HepG2 (cell line): ENCODE results near the gene CDC27. TPM values are rescaled to one million over a fixed set of nuclear protein-coding genes. Genes with fewer than 3 reads are reported as not detected.

Source experiments
- ATF1 ChIP-seq: IDR thresholded peaks from 2 replicates; pipeline ENCODE4 v1.6.1; 2016; ENCODE audit warnings: mild to moderate bottlenecking, control low read depth
- ELF3 ChIP-seq: IDR thresholded peaks from 2 replicates; pipeline ENCODE4 v1.6.1; 2016; ENCODE audit warnings: missing genetic modification reagents, missing compliant biosample characterization
- HES4 ChIP-seq: sonication (generic); formaldehyde crosslinking; IDR thresholded peaks from 2 replicates; pipeline ENCODE4 v1.9.0; 2021; ENCODE audit warnings: mild to moderate bottlenecking, missing genetic modification reagents, borderline replicate concordance
- NFE2L1 ChIP-seq: sonication (generic); formaldehyde crosslinking; IDR thresholded peaks from 2 replicates; pipeline ENCODE4 v1.4.0; 2020; ENCODE audit warnings: missing genetic modification reagents, mild to moderate bottlenecking, borderline replicate concordance
- PAX8 ChIP-seq: sonication (generic); formaldehyde crosslinking; IDR thresholded peaks from 2 replicates; pipeline ENCODE4 v1.8.0; 2022; ENCODE audit warnings: mild to moderate bottlenecking, missing genetic modification reagents, borderline replicate concordance
- POLR2G ChIP-seq: fragments of 200-400 bp; formaldehyde crosslinking; IDR thresholded peaks from 2 replicates; pipeline ENCODE4 v1.6.1; 2018; ENCODE audit warnings: mild to moderate bottlenecking, low read depth, low read length, moderate library complexity
- RBFOX2 ChIP-seq: fragments of 200-400 bp; formaldehyde crosslinking; IDR thresholded peaks from 2 replicates; pipeline ENCODE4 v1.6.1; 2017; ENCODE audit warnings: low read depth, mild to moderate bottlenecking, low read length
- RFXANK ChIP-seq: IDR thresholded peaks from 2 replicates; pipeline ENCODE4 v1.6.1; 2016
- TEAD3 ChIP-seq: optimal IDR thresholded peaks from 2 replicates; pipeline ENCODE3; 2016; ENCODE audit warnings: borderline replicate concordance
- THAP11 ChIP-seq: IDR thresholded peaks from 2 replicates; pipeline ENCODE4 v1.6.1; 2016; ENCODE audit warnings: missing biosample characterization, missing genetic modification reagents
- ZFP1 ChIP-seq: IDR thresholded peaks from 2 replicates; pipeline ENCODE4 v1.6.1; 2016
- ZMAT3 ChIP-seq: sonication (generic); formaldehyde crosslinking; conservative IDR thresholded peaks from 2 replicates; pipeline ENCODE4 v1.7.0; 2021; ENCODE audit warnings: missing genetic modification reagents
- ZNF432 ChIP-seq: sonication (generic); formaldehyde crosslinking; IDR thresholded peaks from 2 replicates; pipeline ENCODE4 v1.5.0; 2020; ENCODE audit warnings: missing genetic modification reagents, mild to moderate bottlenecking, borderline replicate concordance
- ZNF446 ChIP-seq: sonication (generic); formaldehyde crosslinking; IDR thresholded peaks from 2 replicates; pipeline ENCODE4 v1.5.0; 2020; ENCODE audit warnings: mild to moderate bottlenecking, missing genetic modification reagents
- ZNF501 ChIP-seq: sonication (generic); formaldehyde crosslinking; IDR thresholded peaks from 2 replicates; pipeline ENCODE4 v1.5.1; 2020; ENCODE audit warnings: mild to moderate bottlenecking, moderate library complexity, missing genetic modification reagents
- polyA plus RNA-seq, 8 experiments: library from polyadenylated mRNA; depleted of rRNA in 3 of 8; stranded (reverse) in 7 of 8; unstranded in 1 of 8; fragments of >200 nt; fragmentation: Illumina TruSeq in 4 of 8; extraction: Trizol in 4 of 8; gene quantifications; 2 replicates each; pipeline versions ENCODE4 v1.2.1 to v1.2.3, GENCODE V29; 2011 to 2016; ENCODE audit warnings: low read depth in 4 of 8, missing spikeins in 1 of 8, mixed read lengths in 1 of 8; ENCODE audit not compliant: insufficient read depth in 1 of 8
- total RNA-seq, 5 experiments: library from RNA; depleted of rRNA; stranded (reverse); fragments of >200 nt; fragmentation: Illumina TruSeq; extraction: Trizol; gene quantifications; 2 replicates each; pipeline ENCODE4 v1.2.3, GENCODE V29; 2016; ENCODE audit warnings: low read depth in 1 of 5
- TF ChIP-seq, protein P1 (sequence below): sonication (generic); formaldehyde crosslinking; IDR thresholded peaks from 2 replicates; pipeline ENCODE4 v1.8.1; 2023; ENCODE audit warnings: mild to moderate bottlenecking, moderate library complexity, missing genetic modification reagents
- TF ChIP-seq, protein P2 (sequence below): sonication (generic); formaldehyde crosslinking; IDR thresholded peaks from 2 replicates; pipeline ENCODE4 v1.4.0; 2020; ENCODE audit warnings: missing genetic modification reagents, borderline replicate concordance
- TF ChIP-seq, protein P3 (sequence below): sonication (generic); formaldehyde crosslinking; conservative IDR thresholded peaks from 2 replicates; pipeline ENCODE4 v1.4.0; 2020; ENCODE audit warnings: missing genetic modification reagents
- TF ChIP-seq, protein P4 (sequence below): sonication (generic); formaldehyde crosslinking; IDR thresholded peaks from 2 replicates; pipeline ENCODE4 v1.4.0; 2020; ENCODE audit warnings: missing genetic modification reagents, low read depth, mild to moderate bottlenecking, borderline replicate concordance
- TF ChIP-seq, protein P5 (sequence below): sonication (generic); formaldehyde crosslinking; IDR thresholded peaks from 2 replicates; pipeline ENCODE4 v1.8.1; 2023; ENCODE audit warnings: mild to moderate bottlenecking, missing genetic modification reagents

The CDC27 gene
- total and polyA plus RNA-seq, 2 of the 13 experiments (the other 11 are each of a cell fraction or from before 2014, with no cell fraction given), result 80.7 to 102 TPM

DNA sequence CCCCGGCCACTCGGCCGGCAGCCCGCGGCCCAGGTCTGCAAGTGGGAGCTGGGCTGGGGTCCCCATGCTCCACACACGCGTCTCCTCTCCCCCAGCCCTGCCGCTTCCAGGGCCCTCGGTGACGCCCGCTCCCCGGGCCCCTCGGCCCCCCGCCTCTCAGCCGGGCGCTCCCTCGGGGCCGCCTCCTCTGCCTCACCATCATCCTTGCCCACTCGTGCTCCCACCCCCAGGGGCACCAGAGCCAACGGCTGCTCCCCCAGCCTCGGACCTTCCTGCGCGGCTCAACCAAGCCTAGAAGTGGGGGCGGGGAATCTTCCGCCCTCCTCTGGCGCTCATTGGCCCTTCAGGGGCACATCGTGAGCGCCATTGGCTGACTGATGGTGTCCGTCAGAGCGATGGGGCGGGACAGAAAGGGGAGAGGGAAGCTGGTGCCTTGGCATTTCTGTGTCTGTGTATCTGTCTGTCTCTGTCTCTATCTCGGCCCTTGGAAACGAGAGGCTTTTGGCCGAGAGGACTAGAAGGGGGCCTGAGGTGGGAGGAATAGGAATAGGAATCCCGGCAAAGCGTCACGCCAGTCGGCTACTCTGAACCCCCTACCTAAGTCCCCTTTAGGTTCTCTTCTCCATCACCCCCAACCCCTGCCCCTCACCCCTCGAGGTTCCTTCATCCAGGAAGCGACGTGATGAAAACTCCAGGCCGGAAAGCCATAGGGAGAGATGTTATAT lies 88.9 kb downstream of the CDC27 start (continued):
- TF ChIP-seq PAX8 (CRISPR knock-in tag) (peak; percentile 66; the same call in 1 of the 2 replicates), POLR2G (peak; percentile 86), NFE2L1 (no peak), RFXANK (0 out of 2 replicates have a peak, but pooled peaks have one; percentile 41), RBFOX2 (peak; percentile 88), ELF3 (CRISPR knock-in tag) (peak; percentile 60; the same call in 1 of the 2 replicates), ZNF432 (CRISPR knock-in tag) (no peak), TEAD3 (peak; percentile 54), ZNF446 (CRISPR knock-in tag) (0 out of 2 replicates have a peak, but pooled peaks have one; percentile 65), HES4 (CRISPR knock-in tag) (peak; percentile 68; the same call in 1 of the 2 replicates), ZNF501 (peak; percentile 31; the same call in 1 of the 2 replicates), ATF1 (CRISPR knock-in tag) (peak; percentile 55; the same call in 1 of the 2 replicates), ZMAT3 (0 out of 2 replicates have a peak, but pooled peaks have one; percentile 63), THAP11 (peak; percentile 83), ZFP1 (CRISPR knock-in tag) (0 out of 2 replicates have a peak, but pooled peaks have one; percentile 30)
- TF ChIP-seq, protein P1, sequence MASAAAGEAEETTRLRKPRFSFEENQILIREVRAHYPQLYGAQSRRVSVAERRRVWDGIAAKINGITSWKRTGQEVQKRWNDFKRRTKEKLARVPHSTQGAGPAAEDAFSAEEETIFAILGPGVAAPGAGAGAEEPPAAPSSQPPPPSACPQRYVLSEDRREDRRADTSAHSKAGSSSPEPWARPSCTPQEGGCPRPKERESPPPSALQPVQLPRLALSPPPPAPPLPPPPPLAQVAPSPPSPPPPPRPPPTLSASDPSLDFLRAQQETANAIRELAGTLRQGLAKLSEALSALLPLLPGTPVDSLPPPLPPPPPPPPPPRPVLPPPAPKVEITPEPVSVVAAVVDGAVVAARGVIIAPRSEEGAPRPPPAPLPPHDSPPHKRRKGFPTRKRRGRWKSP (CRISPR knock-in tag), result 0 out of 2 replicates have a peak, but pooled peaks have one; percentile 37
- TF ChIP-seq, protein P2, sequence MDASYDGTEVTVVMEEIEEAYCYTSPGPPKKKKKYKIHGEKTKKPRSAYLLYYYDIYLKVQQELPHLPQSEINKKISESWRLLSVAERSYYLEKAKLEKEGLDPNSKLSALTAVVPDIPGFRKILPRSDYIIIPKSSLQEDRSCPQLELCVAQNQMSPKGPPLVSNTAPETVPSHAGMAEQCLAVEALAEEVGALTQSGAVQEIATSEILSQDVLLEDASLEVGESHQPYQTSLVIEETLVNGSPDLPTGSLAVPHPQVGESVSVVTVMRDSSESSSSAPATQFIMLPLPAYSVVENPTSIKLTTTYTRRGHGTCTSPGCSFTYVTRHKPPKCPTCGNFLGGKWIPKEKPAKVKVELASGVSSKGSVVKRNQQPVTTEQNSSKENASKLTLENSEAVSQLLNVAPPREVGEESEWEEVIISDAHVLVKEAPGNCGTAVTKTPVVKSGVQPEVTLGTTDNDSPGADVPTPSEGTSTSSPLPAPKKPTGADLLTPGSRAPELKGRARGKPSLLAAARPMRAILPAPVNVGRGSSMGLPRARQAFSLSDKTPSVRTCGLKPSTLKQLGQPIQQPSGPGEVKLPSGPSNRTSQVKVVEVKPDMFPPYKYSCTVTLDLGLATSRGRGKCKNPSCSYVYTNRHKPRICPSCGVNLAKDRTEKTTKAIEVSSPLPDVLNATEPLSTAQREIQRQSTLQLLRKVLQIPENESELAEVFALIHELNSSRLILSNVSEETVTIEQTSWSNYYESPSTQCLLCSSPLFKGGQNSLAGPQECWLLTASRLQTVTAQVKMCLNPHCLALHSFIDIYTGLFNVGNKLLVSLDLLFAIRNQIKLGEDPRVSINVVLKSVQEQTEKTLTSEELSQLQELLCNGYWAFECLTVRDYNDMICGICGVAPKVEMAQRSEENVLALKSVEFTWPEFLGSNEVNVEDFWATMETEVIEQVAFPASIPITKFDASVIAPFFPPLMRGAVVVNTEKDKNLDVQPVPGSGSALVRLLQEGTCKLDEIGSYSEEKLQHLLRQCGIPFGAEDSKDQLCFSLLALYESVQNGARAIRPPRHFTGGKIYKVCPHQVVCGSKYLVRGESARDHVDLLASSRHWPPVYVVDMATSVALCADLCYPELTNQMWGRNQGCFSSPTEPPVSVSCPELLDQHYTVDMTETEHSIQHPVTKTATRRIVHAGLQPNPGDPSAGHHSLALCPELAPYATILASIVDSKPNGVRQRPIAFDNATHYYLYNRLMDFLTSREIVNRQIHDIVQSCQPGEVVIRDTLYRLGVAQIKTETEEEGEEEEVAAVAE (CRISPR knock-in tag), result 0 out of 2 replicates have a peak, but pooled peaks have one; percentile 15
- TF ChIP-seq, protein P3, sequence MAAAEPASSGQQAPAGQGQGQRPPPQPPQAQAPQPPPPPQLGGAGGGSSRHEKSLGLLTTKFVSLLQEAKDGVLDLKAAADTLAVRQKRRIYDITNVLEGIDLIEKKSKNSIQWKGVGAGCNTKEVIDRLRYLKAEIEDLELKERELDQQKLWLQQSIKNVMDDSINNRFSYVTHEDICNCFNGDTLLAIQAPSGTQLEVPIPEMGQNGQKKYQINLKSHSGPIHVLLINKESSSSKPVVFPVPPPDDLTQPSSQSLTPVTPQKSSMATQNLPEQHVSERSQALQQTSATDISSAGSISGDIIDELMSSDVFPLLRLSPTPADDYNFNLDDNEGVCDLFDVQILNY, result peak; percentile 43; the same call in 1 of the 2 replicates
- TF ChIP-seq, protein P4, sequence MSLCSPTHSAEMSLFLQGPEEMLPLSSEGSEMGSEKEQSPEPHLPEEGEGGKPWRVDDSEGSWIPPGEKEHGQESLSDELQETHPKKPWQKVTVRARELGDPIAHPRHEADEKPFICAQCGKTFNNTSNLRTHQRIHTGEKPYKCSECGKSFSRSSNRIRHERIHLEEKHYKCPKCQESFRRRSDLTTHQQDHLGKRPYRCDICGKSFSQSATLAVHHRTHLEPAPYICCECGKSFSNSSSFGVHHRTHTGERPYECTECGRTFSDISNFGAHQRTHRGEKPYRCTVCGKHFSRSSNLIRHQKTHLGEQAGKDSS (CRISPR knock-in tag), result peak; percentile 87; the same call in 1 of the 2 replicates
- TF ChIP-seq, protein P5, sequence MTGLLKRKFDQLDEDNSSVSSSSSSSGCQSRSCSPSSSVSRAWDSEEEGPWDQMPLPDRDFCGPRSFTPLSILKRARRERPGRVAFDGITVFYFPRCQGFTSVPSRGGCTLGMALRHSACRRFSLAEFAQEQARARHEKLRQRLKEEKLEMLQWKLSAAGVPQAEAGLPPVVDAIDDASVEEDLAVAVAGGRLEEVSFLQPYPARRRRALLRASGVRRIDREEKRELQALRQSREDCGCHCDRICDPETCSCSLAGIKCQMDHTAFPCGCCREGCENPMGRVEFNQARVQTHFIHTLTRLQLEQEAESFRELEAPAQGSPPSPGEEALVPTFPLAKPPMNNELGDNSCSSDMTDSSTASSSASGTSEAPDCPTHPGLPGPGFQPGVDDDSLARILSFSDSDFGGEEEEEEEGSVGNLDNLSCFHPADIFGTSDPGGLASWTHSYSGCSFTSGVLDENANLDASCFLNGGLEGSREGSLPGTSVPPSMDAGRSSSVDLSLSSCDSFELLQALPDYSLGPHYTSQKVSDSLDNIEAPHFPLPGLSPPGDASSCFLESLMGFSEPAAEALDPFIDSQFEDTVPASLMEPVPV (CRISPR knock-in tag), result no peak
